ENCODE measurements around the gene GLCCI1. TPM values are rescaled to one million over a fixed set of nuclear protein-coding genes. Genes with fewer than 3 reads are reported as not detected.

Gene GLCCI1
- total RNA-seq, 4 donors from 2014 or later: 17.5 to 27.1 (median 20.7) TPM

DNA sequence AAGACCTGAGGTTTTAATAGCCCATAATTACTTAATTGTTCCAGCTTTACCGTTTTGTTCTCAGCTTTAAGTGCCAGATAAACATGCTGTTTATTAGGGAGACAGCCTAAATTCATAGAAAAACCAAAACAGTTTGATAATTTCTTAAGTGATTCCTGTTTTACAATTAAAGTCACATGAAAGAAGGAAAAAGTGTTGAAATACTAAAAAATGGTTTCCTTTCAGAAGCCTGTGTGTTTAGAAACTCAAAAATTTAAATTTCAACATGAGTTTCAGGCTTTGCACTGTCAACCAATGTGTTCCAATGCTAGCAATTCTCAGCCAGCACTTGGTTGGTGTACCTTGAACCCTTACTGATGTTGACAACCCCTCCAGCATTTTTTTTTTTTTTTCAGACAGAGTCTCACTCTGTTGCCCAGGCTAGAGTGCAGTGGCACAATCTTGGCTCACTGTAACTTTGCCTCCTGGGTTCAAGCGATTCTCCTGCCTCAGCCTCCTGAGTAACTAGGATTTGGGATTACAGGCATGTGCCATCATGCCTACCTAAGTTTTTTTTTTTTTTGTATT lies 158.1 kb downstream of the GLCCI1 start:
- H3K4me3 ChIP-seq (ENCODE audit: low read depth, poor library complexity, severe bottlenecking): no peak overlapping the region
- no peak for TF ChIP-seq POLR2A (IDR thresholded peaks at IDR 0.05)
- TF ChIP-seq, protein P1, sequence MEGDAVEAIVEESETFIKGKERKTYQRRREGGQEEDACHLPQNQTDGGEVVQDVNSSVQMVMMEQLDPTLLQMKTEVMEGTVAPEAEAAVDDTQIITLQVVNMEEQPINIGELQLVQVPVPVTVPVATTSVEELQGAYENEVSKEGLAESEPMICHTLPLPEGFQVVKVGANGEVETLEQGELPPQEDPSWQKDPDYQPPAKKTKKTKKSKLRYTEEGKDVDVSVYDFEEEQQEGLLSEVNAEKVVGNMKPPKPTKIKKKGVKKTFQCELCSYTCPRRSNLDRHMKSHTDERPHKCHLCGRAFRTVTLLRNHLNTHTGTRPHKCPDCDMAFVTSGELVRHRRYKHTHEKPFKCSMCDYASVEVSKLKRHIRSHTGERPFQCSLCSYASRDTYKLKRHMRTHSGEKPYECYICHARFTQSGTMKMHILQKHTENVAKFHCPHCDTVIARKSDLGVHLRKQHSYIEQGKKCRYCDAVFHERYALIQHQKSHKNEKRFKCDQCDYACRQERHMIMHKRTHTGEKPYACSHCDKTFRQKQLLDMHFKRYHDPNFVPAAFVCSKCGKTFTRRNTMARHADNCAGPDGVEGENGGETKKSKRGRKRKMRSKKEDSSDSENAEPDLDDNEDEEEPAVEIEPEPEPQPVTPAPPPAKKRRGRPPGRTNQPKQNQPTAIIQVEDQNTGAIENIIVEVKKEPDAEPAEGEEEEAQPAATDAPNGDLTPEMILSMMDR (IDR thresholded peaks at IDR 0.05): no peak
- WGBS, 2 donors: 71 to 72% methylated on average over 2 of the region's 2 CpGs
- DNase-seq (ENCODE audit: low spot score in 2 of 2): no peak
- intact Hi-C loops (cut with DNase I; ENCODE audit: low total_unique reads): no loop called here

DNA sequence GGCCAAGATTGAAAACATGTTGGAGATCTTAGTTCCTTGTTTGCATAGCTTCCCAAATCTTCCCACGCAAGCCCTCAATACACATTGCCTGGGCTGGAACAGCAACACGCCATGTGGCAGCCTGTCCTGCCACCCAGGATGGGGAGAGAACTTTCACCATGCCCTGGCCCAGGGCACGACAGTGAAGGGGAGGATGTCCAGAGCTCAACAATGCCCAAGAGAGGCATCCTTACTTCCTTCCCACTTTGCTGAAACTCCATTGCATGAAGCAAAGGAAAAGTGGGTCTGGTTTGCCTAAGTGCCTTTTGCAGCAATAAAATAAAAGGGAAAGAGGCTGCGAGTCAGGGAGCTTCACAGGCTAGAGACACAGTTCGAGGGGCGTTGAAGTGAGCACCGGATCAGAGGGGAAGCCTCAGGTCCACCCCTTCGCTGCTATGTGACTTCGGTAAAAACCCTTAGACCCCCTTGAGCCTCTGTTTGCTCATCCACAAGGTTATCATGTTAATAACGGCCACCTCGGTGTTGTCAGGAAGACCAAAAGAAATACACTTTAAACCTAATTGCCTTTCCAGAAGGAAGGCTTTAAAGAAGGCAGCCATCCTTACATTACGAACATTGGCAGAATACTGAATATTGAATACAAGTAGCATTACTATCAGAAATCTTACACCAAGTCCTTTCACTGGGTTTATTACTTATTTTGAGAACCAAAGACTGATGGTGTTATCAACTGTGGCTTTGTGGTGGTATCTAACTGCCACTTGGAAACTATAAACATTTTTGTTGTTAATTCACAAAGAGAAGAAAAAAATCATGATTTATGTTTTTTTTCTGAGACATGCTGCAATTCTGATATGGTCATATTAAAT lies 160.1 kb downstream of the GLCCI1 start:
- no peak overlapping the region for H3K4me3 ChIP-seq (ENCODE audit: low read depth, poor library complexity, severe bottlenecking)
- no peak for DNase-seq (ENCODE audit: low spot score in 2 of 2)
- WGBS, 2 donors: 81 to 86% methylated on average over 12 of the region's 12 CpGs
- no peak for TF ChIP-seq POLR2A (IDR thresholded peaks at IDR 0.05)
- TF ChIP-seq, protein P1 (IDR thresholded peaks at IDR 0.05): no peak
- intact Hi-C loops (cut with DNase I; ENCODE audit: low total_unique reads): no loop called here

DNA sequence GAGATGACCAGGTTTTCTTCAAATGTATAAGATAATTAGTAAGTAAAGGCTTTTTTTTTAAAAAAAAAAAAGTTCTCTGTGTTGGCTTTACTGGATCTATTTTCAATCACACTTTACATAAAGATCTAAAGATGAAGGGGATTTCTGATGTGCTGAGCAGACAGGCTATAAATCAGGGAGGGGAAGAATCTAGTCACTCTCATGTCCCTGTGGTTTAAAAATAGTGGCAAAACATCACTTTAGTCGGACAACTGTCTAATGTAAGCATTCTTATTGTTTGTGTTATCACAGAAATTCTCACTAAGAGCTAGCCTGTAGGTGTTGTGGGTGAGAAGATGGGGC lies 160.7 kb downstream of the GLCCI1 start:
- no peak overlapping the region for H3K4me3 ChIP-seq (ENCODE audit: low read depth, poor library complexity, severe bottlenecking)
- intact Hi-C loops (cut with DNase I; ENCODE audit: low total_unique reads): no loop called here
- 83% methylated on average over 1 of the region's 1 CpG for WGBS, 2 donors
- DNase-seq (ENCODE audit: low spot score in 2 of 2): no peak
- TF ChIP-seq POLR2A (IDR thresholded peaks at IDR 0.05): no peak
- TF ChIP-seq, protein P1 (IDR thresholded peaks at IDR 0.05): no peak

DNA sequence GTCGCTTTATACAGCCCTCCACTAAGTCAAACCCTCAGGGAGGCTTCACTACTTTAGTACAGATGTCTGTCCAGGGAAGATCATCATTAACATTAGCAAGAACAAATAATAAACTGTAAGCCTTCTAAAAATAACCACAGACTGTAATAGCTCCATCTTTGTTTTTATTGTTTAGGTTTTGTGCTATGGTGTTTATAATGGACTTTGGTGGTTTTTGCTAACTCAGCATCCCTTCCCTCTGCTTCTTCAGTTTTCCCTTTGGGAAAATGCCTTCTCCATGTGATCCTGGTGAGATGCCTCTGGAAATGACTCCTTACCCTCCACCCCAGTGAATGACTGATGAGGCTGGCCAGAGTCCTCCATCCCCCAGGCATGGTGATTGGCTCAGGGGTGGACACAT lies 162.1 kb downstream of the GLCCI1 start:
- intact Hi-C loops (cut with DNase I; ENCODE audit: low total_unique reads): no loop called here
- TF ChIP-seq, protein P1 (IDR thresholded peaks at IDR 0.05): no peak
- no peak for TF ChIP-seq POLR2A (IDR thresholded peaks at IDR 0.05)
- WGBS, 2 donors: 96 to 97% methylated on average over 1 of the region's 1 CpG
- DNase-seq (ENCODE audit: low spot score in 2 of 2): no peak
- no peak overlapping the region for H3K4me3 ChIP-seq (ENCODE audit: low read depth, poor library complexity, severe bottlenecking)

DNA sequence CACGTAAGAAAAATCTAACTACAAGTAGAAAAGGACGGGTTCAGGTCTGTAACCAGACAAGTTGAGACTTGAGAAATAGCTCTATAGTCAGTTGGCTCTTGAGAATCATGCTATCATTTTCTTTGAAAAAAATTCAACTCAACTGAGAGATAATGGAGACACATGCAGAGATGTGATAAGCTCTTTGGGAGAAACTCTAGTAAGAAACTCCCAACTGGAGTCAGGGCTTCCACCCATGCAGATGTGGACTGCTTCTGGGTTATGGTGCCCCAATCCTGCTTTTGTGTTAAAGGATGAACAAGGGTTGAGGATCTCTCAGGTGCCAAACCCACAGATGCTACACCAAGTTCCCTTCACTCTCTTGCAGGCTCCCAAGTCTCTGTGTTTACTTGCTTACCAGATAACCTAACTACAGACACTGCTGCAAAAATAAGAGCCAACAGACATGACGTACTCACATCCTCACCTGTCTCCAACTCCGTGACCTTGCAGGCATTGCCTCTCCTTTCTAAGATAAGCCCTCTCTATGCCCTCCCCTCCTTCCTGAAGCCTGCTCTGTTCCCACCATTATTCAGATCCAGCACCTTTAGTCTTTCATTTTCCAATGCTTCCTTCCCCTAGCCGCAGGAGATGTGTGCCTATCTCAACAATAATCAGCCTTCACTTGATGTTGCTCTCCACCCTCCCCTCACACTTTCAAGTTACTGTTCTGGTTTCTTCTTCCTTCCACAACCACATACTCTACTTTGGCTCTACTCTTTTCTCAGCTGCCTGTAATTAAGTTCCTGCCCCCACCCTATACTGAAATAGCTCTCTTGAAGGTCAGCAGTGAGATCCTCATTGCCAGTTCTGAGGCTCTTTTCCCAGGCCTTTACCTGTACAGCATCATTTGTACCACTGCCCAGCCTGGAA lies 163.4 kb downstream of the GLCCI1 start:
- intact Hi-C loops (cut with DNase I; ENCODE audit: low total_unique reads): no loop called here
- no peak for DNase-seq (ENCODE audit: low spot score in 2 of 2)
- 75 to 78% methylated on average over 5 of the region's 5 CpGs for WGBS, 2 donors
- no peak overlapping the region for H3K4me3 ChIP-seq (ENCODE audit: low read depth, poor library complexity, severe bottlenecking)
- TF ChIP-seq POLR2A (IDR thresholded peaks at IDR 0.05): no peak
- TF ChIP-seq, protein P1 (IDR thresholded peaks at IDR 0.05): no peak

All from lower leg skin (tissue), 4 donors.